GM10248 (cell line): ENCODE measurements around the gene TMEM245.

Experiments
- CTCF ChIA-PET: fragments of 300-600 bp; sonication (Branson Sonifier 250); formaldehyde crosslinking; extraction: SDS; loops from one replicate; lab custom pipeline; 2021; ENCODE audit warnings: antibody characterized with exemption; lab: Yijun Ruan, JAX
- POLR2A ChIA-PET: fragments of 350-650 bp; sonication (Branson Sonifier 250); formaldehyde crosslinking; extraction: SDS; loops from one replicate; lab custom pipeline; 2020; ENCODE audit warnings: antibody characterized with exemption; lab: Yijun Ruan, JAX
- DNase-seq: peaks from one replicate; pipeline ENCODE4 v3.0.0; 2012; ENCODE audit errors: extremely low spot score
- TF ChIP-seq, protein P1 (sequence below): IDR thresholded peaks from 2 replicates; pipeline ENCODE4 v1.5.1; 2012; ENCODE audit warnings: mild to moderate bottlenecking, low read depth; ENCODE audit errors: extremely low read depth, missing control alignments, control extremely low read depth

TMEM245 gene

GRCh38 chr9:108997112-108997511 is 122.6 kb downstream of the TMEM245 start:
- POLR2A ChIA-PET: no interaction called here
- CTCF ChIA-PET: interaction anchor here (1.0 to 2.3 kb wide), 3 partner anchors 8 to 43 kb away, joined by 4 to 7 read pairs (median 5); no protein-coding TSS in a partner anchor
- TF ChIP-seq, protein P1, sequence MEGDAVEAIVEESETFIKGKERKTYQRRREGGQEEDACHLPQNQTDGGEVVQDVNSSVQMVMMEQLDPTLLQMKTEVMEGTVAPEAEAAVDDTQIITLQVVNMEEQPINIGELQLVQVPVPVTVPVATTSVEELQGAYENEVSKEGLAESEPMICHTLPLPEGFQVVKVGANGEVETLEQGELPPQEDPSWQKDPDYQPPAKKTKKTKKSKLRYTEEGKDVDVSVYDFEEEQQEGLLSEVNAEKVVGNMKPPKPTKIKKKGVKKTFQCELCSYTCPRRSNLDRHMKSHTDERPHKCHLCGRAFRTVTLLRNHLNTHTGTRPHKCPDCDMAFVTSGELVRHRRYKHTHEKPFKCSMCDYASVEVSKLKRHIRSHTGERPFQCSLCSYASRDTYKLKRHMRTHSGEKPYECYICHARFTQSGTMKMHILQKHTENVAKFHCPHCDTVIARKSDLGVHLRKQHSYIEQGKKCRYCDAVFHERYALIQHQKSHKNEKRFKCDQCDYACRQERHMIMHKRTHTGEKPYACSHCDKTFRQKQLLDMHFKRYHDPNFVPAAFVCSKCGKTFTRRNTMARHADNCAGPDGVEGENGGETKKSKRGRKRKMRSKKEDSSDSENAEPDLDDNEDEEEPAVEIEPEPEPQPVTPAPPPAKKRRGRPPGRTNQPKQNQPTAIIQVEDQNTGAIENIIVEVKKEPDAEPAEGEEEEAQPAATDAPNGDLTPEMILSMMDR: no peak
- DNase-seq: no peak

- TF ChIP-seq, protein P1: no peak
- DNase-seq: no peak
- POLR2A ChIA-PET: no interaction called here
- CTCF ChIA-PET: interaction anchor here (1.0 to 2.3 kb wide), 3 partner anchors 8 to 42 kb away, joined by 4 to 7 read pairs (median 5); no protein-coding TSS in a partner anchor
Measured at GRCh38 chr9:108996643-108997042, 123.1 kb downstream of the TMEM245 start.

GRCh38 chr9:108994695-108995094 is 125.1 kb downstream of the TMEM245 start:
- TF ChIP-seq, protein P1: no peak
- ChIA-PET CTCF (interaction anchor here (1.3 to 2.7 kb wide), 5 partner anchors 9 to 41 kb away, joined by 3 to 10 read pairs (median 4); no protein-coding TSS in a partner anchor), POLR2A (no interaction called here)
- peak; percentile 20 for DNase-seq

GRCh38 chr9:108991479-108991878 is 128.3 kb downstream of the TMEM245 start:
- ChIA-PET CTCF (interaction anchor here (1.4 to 1.8 kb wide), 2 partner anchors 13 to 23 kb away, joined by 3 to 5 read pairs; no protein-coding TSS in a partner anchor), POLR2A (no interaction called here)
- TF ChIP-seq, protein P1: no peak
- DNase-seq: no peak

DNA sequence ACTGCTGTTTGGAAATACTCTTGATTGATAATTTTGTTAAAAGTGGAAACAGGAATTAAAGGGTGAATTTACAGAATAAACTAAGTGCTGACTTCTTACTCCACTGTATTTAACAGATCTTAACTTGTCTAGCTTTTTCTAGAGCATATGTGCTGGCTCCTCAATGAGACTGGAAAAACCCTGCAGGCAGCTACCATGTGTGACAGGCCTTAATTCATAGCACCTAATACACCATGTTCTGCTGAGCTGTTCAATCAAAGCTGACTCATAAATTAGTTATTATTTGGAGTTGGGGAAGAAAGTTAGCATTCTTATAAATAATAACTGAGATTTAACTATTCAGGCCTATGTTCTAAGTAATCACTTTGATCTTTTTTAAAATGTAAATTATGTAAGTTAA is 135.9 kb downstream of the TMEM245 start:
- DNase-seq: no peak
- TF ChIP-seq, protein P1: no peak
- ChIA-PET POLR2A (no interaction called here), CTCF (interaction anchor here (1.2 kb wide), 2 partner anchors 12 to 30 kb away, joined by 3 to 4 read pairs; no protein-coding TSS in a partner anchor)

DNA sequence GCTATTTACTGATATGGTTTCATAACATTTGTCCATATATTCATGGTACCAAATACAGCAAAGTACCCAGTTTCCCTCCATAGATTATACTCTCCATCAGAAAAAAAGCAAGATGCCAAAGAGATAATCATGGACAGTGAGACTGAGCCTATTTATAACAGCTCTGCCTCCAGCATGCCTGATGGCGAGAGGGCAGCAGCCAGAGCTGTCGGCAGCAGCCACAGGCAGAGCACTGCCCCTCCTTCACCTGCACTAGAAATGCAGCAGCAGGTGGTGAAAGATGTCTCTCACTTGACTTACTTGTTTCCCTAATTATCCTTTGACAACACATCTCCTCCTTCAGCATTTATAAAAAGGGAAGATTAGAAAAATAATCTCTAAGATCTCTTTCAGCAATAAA is 138.9 kb downstream of the TMEM245 start:
- CTCF ChIA-PET: no interaction called here
- POLR2A ChIA-PET: no interaction called here
- DNase-seq: no peak
- TF ChIP-seq, protein P1: no peak
